ENCODE measurements around the gene FAM184B. TPM values are rescaled to one million over a fixed set of nuclear protein-coding genes. Genes with fewer than 3 reads are reported as not detected.

FAM184B gene
- total RNA-seq, 1 donor from 2014 or later: 0.17 TPM

GRCh38 chr4:17635056-17635455 is 146.4 kb downstream of the FAM184B start:
- Mint-ChIP-seq H3K27ac (peak overlapping the region; percentile 12), H3K4me3 (ENCODE audit: low read depth) (no peak overlapping the region), H3K9me3 (ENCODE audit: low read depth) (no peaks in the 10 kb centered on the region), H3K36me3 (ENCODE audit: insufficient read depth) (peaks cover 21% of the 10 kb centered on the region), H3K27me3 (no peaks in the 10 kb centered on the region), H3K4me1 (ENCODE audit: low read depth) (no peaks in the 10 kb centered on the region)
- no peak for DNase-seq (ENCODE audit: low spot score, unreplicated experiment)
- TF ChIP-seq, protein P1, sequence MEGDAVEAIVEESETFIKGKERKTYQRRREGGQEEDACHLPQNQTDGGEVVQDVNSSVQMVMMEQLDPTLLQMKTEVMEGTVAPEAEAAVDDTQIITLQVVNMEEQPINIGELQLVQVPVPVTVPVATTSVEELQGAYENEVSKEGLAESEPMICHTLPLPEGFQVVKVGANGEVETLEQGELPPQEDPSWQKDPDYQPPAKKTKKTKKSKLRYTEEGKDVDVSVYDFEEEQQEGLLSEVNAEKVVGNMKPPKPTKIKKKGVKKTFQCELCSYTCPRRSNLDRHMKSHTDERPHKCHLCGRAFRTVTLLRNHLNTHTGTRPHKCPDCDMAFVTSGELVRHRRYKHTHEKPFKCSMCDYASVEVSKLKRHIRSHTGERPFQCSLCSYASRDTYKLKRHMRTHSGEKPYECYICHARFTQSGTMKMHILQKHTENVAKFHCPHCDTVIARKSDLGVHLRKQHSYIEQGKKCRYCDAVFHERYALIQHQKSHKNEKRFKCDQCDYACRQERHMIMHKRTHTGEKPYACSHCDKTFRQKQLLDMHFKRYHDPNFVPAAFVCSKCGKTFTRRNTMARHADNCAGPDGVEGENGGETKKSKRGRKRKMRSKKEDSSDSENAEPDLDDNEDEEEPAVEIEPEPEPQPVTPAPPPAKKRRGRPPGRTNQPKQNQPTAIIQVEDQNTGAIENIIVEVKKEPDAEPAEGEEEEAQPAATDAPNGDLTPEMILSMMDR (IDR thresholded peaks at IDR 0.05; ENCODE audit: unreplicated experiment): no peak

- TF ChIP-seq, protein P1 (IDR thresholded peaks at IDR 0.05; ENCODE audit: unreplicated experiment): no peak
- DNase-seq (ENCODE audit: low spot score, unreplicated experiment): no peak
- Mint-ChIP-seq H3K36me3 (ENCODE audit: insufficient read depth) (peaks cover 21% of the 10 kb centered on the region), H3K4me3 (ENCODE audit: low read depth) (no peak overlapping the region), H3K27ac (no peak overlapping the region), H3K27me3 (no peaks in the 10 kb centered on the region), H3K9me3 (ENCODE audit: low read depth) (no peaks in the 10 kb centered on the region), H3K4me1 (ENCODE audit: low read depth) (no peaks in the 10 kb centered on the region)
Observed at GRCh38 chr4:17633600-17633999, 147.8 kb downstream of the FAM184B start.

DNA sequence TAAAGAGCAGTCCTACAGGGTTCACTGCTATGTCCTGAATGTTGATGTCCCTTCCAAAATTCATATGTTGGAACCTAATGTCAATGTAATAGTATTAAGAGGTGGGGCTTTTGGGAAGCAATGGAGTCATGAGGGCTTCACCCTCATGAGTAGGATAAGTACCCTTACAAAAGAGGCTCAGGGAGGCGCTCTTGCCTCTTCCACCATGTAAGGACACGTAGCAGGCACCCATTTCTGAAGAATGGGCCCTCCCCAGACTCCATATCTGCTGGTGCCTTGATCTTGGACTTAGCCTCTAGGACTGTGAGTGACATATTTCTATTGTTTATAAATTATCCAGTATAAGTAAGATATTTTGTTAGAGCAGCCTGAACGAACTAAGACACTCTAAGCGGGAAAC is 151.2 kb downstream of the FAM184B start:
- no peak overlapping the region for H3K4me3 Mint-ChIP-seq (ENCODE audit: low read depth)
- peaks cover 32% of the 10 kb centered on the region for H3K36me3 Mint-ChIP-seq (ENCODE audit: insufficient read depth)
- no peak overlapping the region for H3K27ac Mint-ChIP-seq
- no peaks in the 10 kb centered on the region for H3K4me1 Mint-ChIP-seq (ENCODE audit: low read depth)
- DNase-seq (ENCODE audit: low spot score, unreplicated experiment): no peak
- H3K9me3 Mint-ChIP-seq (ENCODE audit: low read depth): no peaks in the 10 kb centered on the region
- TF ChIP-seq, protein P1 (IDR thresholded peaks at IDR 0.05; ENCODE audit: unreplicated experiment): no peak
- no peaks in the 10 kb centered on the region for H3K27me3 Mint-ChIP-seq

DNA sequence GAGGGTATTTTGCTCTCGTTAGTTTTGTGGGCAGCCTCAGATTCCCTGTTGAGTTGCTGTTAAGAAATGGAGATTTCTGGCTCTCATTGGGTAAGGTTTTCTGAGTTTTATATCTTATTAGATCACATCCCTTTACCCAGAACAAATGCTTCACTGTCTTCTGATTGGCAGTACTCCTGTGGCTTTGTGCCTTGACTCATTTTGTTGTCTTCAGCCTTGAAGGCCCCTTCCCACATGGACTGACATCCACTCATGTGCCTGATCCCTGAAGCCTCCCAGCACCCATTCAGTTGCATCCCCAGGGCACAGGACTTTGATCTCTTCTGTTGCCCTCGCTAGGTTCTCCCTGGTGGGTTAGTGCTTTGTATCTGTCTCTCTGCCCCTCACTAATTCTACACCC is 156.6 kb downstream of the FAM184B start:
- no peak for DNase-seq (ENCODE audit: low spot score, unreplicated experiment)
- TF ChIP-seq, protein P1 (IDR thresholded peaks at IDR 0.05; ENCODE audit: unreplicated experiment): no peak
- Mint-ChIP-seq H3K4me3 (ENCODE audit: low read depth) (no peak overlapping the region), H3K36me3 (ENCODE audit: insufficient read depth) (peaks cover 31% of the 10 kb centered on the region), H3K4me1 (ENCODE audit: low read depth) (no peaks in the 10 kb centered on the region), H3K27ac (peak overlapping the region; percentile 28), H3K9me3 (ENCODE audit: low read depth) (no peaks in the 10 kb centered on the region), H3K27me3 (no peaks in the 10 kb centered on the region)

GRCh38 chr4:17623451-17624001 is 157.9 kb downstream of the FAM184B start:
- Mint-ChIP-seq H3K36me3 (ENCODE audit: insufficient read depth) (peaks cover 33% of the 10 kb centered on the region), H3K27ac (no peak overlapping the region), H3K27me3 (no peaks in the 10 kb centered on the region), H3K4me3 (ENCODE audit: low read depth) (no peak overlapping the region), H3K4me1 (ENCODE audit: low read depth) (peaks cover 1% of the 10 kb centered on the region), H3K9me3 (ENCODE audit: low read depth) (no peaks in the 10 kb centered on the region)
- DNase-seq (ENCODE audit: low spot score, unreplicated experiment): no peak
- TF ChIP-seq, protein P1 (IDR thresholded peaks at IDR 0.05; ENCODE audit: unreplicated experiment): no peak

All from progenitor cell of endocrine pancreas (in vitro differentiated cells).